Stimulated activated naive CD8-positive, alpha-beta T cell treated with anti-CD3 and anti-CD28 coated beads, Interleukin-15, Interleukin-2, amounts not matched to agents 100 U/mL and 50 U/mL, for 24 hours (primary cell): ENCODE data around the gene ECPAS.
"Not testable (repeated sequence)": the region's sequence is repeated elsewhere in the genome, so short reads cannot be mapped to it uniquely, and the experiment has no call there.

Experiments
- ATAC-seq: fragments of 150-1000 bp; cut with Tn5 transposase; one replicate; pipeline ENCODE4 v1.10.0; 2021
- DNase-seq: peaks from one replicate; pipeline ENCODE4 v3.0.0; 2021

Gene ECPAS

GRCh38 chr9:111483858-111484571 lies at the start of gene ECPAS:
ECPAS (minus strand) TSS chr9:111484383; CDS start chr9:111472918, 11,465 bp downstream.
- DNase-seq (peak; percentile 79), ATAC-seq (peak; percentile 81)

DNA sequence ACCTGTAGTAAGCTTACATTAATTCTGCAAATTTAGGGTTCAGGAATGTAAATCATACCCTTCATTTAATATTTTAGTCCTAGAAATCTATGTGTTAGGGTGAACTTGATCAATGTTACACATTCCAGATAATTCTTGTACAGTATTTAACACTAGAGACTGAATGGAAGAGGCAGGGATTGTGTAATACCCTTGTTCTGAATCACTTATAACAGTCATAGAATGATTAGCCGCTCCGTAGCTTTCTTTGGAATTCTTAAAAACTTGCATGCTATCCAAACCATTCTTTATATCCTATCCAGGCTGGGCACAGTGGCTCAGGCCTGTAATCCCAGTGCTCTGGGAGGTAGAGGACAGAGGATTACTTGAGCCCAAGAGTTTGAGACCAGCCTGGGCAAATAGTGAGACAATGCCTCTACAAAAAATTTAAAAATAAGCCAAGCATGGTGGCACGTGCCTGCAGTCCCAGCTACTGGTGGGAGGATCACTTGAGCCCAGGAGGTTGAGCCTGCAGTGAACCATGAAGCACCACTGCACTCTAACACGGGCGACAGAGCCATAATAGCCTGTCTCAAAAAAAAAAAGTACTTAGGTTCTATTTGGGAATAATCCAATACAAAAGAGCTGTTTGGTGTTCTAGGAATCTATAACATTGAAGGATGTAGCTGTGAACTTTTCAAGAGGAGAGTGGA lies 49.1 kb upstream of the ECPAS start:
- ATAC-seq (no peak), DNase-seq (no peak)

DNA sequence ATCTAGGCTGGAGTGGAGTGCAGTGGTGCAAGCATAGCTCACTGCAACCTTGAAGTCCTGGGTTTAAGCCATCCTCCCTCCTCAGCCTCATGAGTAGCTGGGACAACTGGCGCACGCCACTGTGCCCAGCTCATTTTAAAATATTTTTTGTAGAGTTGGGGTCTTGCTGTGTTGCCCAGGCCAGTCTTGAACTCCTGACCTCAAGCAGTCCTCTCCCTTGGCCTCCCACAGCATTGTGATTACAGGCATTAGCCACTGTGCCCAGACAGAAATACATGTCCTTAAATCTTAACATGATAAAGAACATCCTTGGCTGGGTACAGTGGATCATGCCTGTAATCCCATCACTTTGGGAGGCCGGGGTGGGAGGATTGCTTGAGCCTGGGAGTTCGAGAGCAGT lies 47.5 kb upstream of the ECPAS start:
- ATAC-seq (no peak), DNase-seq (no peak)

DNA sequence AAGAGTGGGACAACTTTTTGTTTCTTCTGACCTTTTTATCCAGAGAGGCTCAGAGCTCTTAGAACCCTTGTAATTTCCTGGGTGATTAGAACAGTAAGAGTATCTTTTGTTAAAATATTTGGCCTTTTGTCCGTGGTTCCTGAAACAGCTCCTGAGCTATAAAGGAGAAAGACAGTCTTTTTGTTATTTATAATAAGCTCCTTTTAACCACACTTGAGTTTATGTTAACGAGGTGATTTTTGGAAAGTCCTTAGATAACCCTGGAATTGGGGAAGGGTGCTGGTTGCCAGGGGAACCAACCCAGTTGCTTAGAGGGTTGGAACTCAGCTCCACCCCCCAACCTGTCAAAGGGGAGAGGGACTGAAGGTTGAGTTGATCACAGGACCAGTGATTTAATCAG lies 45.6 kb upstream of the ECPAS start:
- ATAC-seq (no peak), DNase-seq (no peak)

DNA sequence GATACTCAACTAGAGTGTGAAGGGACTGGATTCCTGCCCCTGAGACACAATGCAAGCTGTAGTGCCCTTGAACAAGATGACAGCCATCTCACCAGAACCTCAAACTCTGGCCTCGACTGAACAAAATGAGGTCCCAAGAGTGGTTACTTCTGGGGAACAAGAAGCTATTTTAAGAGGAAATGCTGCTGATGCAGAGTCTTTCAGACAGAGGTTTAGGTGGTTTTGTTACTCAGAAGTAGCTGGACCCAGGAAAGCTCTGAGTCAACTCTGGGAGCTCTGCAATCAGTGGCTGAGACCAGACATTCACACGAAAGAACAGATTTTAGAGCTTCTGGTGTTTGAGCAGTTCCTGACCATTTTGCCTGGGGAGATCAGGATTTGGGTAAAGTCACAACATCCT lies 43.2 kb upstream of the ECPAS start:
- ATAC-seq = peak; percentile 39
- no peak for DNase-seq

DNA sequence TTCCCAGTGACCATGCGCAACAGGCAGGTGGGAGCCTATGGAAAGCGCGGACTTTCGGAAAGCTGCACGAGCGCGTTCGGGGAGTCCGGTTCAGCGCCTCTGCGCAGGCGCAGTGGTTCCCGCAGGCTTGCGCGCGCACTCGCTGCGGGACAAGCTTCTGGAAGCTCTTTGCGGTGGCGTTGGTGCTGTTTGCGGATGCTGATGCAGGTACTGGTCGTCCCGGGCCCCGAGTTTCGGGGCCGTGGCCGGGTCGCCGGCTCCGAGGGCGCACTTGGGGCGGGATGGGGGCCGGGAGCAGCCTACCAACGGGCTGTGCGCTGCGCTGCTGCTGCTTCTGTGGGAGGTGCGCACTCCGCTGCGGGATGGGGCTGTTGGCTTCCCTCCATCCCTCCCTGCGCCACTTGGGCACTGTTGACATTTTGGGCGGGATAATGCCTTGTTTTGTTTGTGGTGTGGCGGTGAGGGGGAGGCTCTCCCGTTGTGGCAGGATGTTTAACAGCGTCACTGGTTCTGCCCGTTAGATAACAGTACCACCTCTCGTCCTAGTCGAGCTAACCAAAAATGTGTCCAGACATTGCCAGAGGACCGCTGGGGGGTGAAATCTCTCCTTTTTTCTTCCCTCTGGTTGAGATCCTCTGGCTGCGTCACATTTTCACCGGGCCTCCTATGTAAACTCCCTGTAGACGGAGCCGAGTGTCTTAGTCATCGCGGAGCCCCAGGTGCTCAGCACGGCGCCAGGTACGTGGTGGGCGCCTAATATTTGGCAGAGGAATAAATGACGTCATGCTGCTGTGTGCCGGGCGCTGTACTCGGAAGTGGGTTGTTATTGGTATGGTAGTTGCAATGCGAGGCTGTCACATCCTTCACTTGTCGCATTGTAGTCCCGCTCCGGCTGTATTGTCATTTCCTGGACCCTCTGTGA lies 41.1 kb upstream of the ECPAS start, which contains the start of gene ZNF483:
Gene ZNF483 (plus strand): TSS at position 124 of the 922 bp plus-strand sequence. CDS start 2,217 bp downstream, outside the sequence.
- DNase-seq (peak; percentile 73), ATAC-seq (peak; percentile 62)

DNA sequence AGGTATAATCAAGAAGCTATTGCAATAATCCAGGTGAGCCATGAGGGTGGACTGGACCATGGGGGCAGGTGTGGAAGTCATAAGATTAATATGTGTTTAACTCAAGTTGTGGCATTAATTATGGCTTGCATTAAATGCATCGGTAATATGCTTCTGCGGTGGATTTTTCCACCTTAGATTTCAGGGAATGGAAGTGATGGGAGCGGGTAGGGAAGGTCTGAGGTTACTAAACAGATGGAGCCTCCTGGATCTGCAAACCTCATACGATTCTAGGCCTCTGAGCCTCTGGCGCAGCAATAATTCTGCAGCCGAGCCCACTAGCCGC lies 40.5 kb upstream of the ECPAS start:
- no peak for ATAC-seq
- no peak for DNase-seq

DNA sequence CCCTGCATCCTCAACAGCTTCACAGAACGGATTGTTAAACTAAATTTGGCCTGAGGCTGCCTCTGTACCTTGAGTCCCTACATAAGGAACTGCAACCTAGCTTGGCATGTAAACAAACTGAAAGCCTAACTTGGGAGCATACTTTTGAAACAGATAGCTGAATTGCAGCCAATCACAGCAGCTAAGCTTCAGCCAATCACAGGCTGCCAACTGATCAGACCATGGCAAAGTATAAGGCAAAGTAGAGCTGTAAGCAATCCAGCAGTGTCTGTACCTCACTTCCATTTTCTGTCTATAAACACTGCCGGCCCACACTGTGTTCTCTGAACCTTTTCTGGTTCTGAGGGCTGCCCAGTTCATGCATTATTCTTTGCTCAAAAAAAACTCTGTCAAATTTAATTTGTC lies 31.9 kb upstream of the ECPAS start:
- DNase-seq (no peak), ATAC-seq (no peak)

DNA sequence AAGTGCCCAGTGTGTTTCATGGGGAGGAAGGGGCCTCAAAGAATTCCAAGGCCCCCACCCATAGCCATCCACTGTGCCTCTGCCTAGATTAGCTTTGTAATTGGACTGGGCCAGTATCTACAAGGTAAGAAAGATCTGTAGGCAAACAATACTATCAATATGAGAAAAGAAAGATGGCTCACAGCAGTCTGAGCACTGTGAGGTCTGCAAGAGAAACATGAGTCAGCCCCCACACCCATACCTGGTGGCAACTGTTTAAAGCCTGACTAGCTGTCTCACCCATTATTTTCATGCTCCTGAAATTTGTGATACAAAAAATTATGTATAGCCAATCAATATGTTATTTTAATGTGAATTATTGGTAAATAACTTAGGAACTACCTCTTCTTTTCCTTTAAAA lies 30.8 kb upstream of the ECPAS start:
- ATAC-seq = no peak
- DNase-seq = no peak

GRCh38 chr9:111511581-111511980 lies 27.4 kb upstream of the ECPAS start:
- DNase-seq, ATAC-seq: not testable (repeated sequence)

DNA sequence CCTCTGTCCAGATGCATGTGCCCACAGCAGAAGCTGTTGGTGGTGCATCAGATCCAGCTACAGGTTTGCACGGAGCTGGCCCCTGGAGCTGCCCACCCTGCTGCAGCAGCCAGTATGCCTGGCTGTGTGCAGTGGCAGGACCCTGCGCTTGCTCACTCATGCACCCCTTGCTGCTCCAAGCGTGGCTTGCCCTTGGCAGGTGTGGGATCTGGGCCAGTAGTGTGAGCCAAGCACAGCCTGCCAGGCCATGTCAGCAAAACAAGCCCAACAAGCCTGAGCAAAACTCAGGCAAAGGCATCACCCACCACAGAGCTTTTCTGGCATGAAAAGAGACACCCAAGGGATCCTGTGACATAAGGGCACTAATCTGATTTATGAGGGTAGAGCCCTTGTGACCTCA lies 18.3 kb upstream of the ECPAS start:
- no peak for ATAC-seq
- no peak for DNase-seq

DNA sequence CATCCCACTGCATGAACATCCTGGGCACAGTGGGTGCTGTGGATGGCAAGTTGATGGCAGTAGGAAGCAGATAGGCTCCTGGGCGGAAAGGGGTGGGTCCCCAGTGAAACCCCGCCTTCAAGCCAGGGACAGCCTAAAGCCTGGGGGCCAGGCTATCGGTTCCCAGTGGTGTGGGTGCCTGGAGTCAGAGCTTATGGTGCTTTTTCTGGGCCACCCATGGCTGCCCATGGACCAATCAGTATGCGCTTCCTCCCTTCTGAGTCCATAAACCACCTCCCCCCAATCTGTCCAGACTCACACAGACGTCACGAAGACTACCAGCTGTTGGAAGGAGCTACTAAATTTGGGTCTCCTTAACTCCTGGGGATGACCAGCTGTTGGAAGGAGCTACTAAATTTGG lies 17.5 kb upstream of the ECPAS start:
- DNase-seq = no peak
- ATAC-seq = no peak

DNA sequence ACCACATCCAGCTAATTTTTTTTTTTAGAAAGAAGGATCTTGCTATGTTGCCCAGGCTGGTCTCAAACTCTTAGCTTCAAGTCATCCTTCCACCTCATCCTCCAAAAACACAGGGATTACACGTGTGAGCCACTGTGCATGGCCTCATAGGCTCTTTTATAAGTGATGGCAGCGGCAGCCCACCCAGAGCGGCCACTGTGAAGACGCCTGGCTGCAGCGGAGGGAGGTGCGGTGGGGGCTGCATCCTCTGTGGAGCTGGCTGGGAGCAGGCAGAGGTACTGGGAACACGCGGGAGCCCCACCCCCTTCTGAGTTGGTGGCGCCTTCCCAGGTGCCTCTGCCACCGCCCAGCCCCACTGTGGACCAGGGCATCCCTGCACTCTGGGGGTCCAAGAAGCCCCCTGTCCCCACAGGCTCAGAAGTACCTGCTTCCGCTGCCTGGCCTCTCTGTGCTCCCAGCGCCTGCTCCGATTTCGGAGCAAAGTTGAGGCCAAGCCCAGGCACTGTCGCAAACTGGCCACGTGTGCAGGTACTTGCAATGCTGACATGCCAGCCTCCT lies 16.9 kb upstream of the ECPAS start:
- DNase-seq = no peak
- no peak for ATAC-seq

- DNase-seq, ATAC-seq: not testable (repeated sequence)
Measured at GRCh38 chr9:111497196-111497595, 13.0 kb upstream of the ECPAS start.

DNA sequence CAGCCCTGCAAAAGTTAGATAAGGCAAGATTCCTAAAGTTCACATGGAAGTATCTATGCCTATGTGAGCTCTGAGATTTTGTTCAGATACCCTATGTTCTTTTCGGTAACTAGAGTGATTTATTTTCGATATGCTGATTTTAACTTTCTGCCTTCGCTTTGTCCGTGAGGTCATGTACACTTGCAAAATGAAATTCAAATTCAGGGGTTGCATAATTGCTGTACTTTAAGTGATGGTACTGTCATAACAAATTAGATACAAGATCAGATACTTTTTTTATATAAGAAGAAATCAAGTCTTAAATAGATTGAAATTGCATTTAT lies 350 bp upstream of the ECPAS start:
- no peak for ATAC-seq
- DNase-seq = no peak

GRCh38 chr9:111483439-111483857 lies 735 bp downstream of the ECPAS start:
- DNase-seq = peak; percentile 62
- ATAC-seq = peak; percentile 30

GRCh38 chr9:111482694-111483438 lies 1.3 kb downstream of the ECPAS start:
- DNase-seq (peak; percentile 73), ATAC-seq (peak; percentile 41)

DNA sequence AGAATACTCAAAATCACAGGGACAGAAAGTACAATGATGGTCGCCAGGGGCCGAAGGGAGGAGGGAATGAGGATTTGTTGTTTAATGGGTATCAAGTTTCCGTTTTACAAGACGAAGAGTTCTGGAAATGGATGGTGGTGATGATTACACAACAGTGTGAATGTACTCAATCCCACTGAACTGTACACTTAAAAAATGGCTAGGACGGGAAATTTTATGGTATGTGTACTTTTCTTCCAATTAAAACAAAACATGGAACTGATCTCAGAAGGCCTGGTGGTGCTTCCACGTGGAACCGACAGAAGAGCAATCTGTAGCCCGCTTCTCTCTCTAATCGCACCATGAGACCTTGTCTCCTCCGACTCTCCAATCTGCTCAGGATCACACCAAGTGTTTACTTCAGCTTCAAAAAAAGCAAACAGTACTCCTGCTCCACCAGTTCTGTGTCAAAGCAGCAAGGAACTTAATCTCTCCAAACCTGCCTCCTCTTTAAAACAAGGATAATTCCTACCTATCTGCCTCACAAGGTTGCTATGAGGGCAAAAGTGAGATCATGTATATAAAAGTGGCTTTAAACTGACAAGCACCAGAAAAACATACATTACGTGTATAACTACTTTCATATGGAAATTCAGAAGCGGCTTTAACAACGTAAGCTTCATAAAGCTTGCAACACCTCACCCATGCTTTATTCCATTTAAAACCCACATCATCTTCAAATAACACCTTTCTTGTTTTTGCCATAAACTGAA lies 2.1 kb downstream of the ECPAS start:
- ATAC-seq (no peak), DNase-seq (no peak)

GRCh38 chr9:111477677-111478076 lies 6.5 kb downstream of the ECPAS start:
- no peak for ATAC-seq
- DNase-seq = no peak

DNA sequence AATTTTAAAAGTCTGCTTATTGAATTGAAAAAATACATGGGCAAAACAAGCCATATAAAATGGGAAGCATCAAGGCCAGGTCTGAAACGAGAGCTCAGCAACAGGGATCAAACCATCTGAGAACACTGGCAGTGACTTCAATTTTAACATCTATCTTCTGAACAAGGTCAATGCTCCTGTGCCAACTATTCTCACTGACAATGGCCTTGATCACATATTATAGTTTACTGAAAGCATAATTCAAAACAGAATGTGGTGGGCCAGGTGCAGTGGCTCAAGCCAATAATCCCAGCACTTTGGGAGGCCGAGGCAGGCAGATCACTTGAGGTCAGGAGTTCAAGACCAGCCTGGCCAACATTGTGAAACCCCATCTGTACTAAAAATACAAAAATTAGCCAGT lies 9.0 kb downstream of the ECPAS start:
- ATAC-seq (no peak), DNase-seq (no peak)

GRCh38 chr9:111474385-111474784 lies 9.8 kb downstream of the ECPAS start:
- DNase-seq (no peak), ATAC-seq (no peak)
